ENCODE data around the gene NPAS3. TPM values are rescaled to one million over a fixed set of nuclear protein-coding genes. Genes with fewer than 3 reads are reported as not detected.

NPAS3 gene
- total and polyA plus RNA-seq, 2 of the 13 experiments (the other 11 are each of a cell fraction or from before 2014, with no cell fraction given) = not detected

GRCh38 chr14:33851366-33851765 is 912.7 kb downstream of the NPAS3 start:
- FAIRE-seq (no peak), DNase-seq (ENCODE audit: low spot score) (no peak), ATAC-seq (no peak)
- no peaks in the 10 kb centered on the region for H3K9me3 ChIP-seq (ENCODE audit: low read length)
- H3K4me2 ChIP-seq (ENCODE audit: low read depth, low read length) = peak overlapping the region; percentile 43; the same call in 1 of the 2 replicates
- ChIA-PET POLR2A (no interaction called here), CTCF (ENCODE audit: low intra/inter-chr PET ratio, low total read pairs) (interaction anchor here (3.7 kb wide), 1 partner anchor 247 kb away, joined by 92 read pairs; no protein-coding TSS in a partner anchor)
- in situ Hi-C loops (cut with HindIII; ENCODE audit: extremely low pct_ligation_motif_present, low pct_unique_long_range_greater_than_20kb) = no loop called here
- no TSS peak for BruUV-seq (replicated peaks)
- intact Hi-C loops (cut with micrococcal nuclease; ENCODE audit: unreplicated experiment) = no loop called here
- TF ChIP-seq ZNF207 (IDR thresholded peaks at IDR 0.05; ENCODE audit: borderline replicate concordance) (0 out of 2 replicates have a peak, but pooled peaks have one; percentile 51), MNT (IDR thresholded peaks at IDR 0.05) (no peak)
- H3K36me3 ChIP-seq (replicated peaks in 1 of 2; ENCODE audit: control insufficient read depth in 1 of 2, insufficient read depth in 2 of 2, low read length in 2 of 2) = no peaks in the 10 kb centered on the region
- peaks cover 0 to 4% of the 10 kb centered on the region in 2 experiments; a peak in 1 of 5 replicates for H3K27me3 ChIP-seq (ENCODE audit: control insufficient read depth in 1 of 2, insufficient read depth in 2 of 2, low read length in 2 of 2)
- H2AFZ ChIP-seq (ENCODE audit: low read length) = peak overlapping the region; percentile 3
- no peaks in the 10 kb centered on the region for H3K79me2 ChIP-seq (ENCODE audit: insufficient read depth, low read length)
- no peak overlapping the region for H3K4me3 ChIP-seq (replicated peaks in 1 of 3; ENCODE audit: insufficient read depth in 1 of 3, low read depth in 2 of 3, low read length in 3 of 3)
- 27% methylated on average over 6 of the region's 6 CpGs for WGBS (ENCODE audit: low lambda C conversion rate)
- H3K9ac ChIP-seq (ENCODE audit: insufficient read depth, low read depth, low read length) = no peak overlapping the region
- no peak overlapping the region for H3K27ac ChIP-seq (ENCODE audit: extremely low read length, insufficient read depth, low read length)
- H3K4me1 ChIP-seq (ENCODE audit: insufficient read depth, low read length) = peaks cover 4% of the 10 kb centered on the region; the same call in 1 of the 2 replicates
- no peaks in the 10 kb centered on the region for H4K20me1 ChIP-seq (ENCODE audit: insufficient read depth, low read length)

GRCh38 chr14:33851931-33852330 is 913.3 kb downstream of the NPAS3 start:
- 41% methylated on average over 5 of the region's 5 CpGs for WGBS (ENCODE audit: low lambda C conversion rate)
- H3K36me3 ChIP-seq (replicated peaks in 1 of 2; ENCODE audit: control insufficient read depth in 1 of 2, insufficient read depth in 2 of 2, low read length in 2 of 2) = no peaks in the 10 kb centered on the region
- H4K20me1 ChIP-seq (ENCODE audit: insufficient read depth, low read length) = no peaks in the 10 kb centered on the region
- no peak overlapping the region for H3K4me3 ChIP-seq (replicated peaks in 1 of 3; ENCODE audit: insufficient read depth in 1 of 3, low read depth in 2 of 3, low read length in 3 of 3)
- ATAC-seq (no peak), FAIRE-seq (no peak), DNase-seq (ENCODE audit: low spot score) (no peak)
- intact Hi-C loops (cut with micrococcal nuclease; ENCODE audit: unreplicated experiment) = no loop called here
- peaks cover 4% of the 10 kb centered on the region; the same call in 1 of the 2 replicates for H3K4me1 ChIP-seq (ENCODE audit: insufficient read depth, low read length)
- no peaks in the 10 kb centered on the region for H3K9me3 ChIP-seq (ENCODE audit: low read length)
- no TSS peak for BruUV-seq (replicated peaks)
- no peak overlapping the region for H2AFZ ChIP-seq (ENCODE audit: low read length)
- POLR2A ChIA-PET = no interaction called here
- CTCF ChIA-PET (ENCODE audit: low intra/inter-chr PET ratio, low total read pairs) = no interaction called here
- TF ChIP-seq SPEN (CRISPR knock-in tag; IDR thresholded peaks at IDR 0.05; ENCODE audit: low read depth) (no peak), ZSCAN25 (CRISPR knock-in tag; IDR thresholded peaks at IDR 0.05) (no peak), AGO2 (optimal IDR thresholded peaks at IDR 0.05; ENCODE audit: low read depth, low read length) (no peak), NKX3-1 (CRISPR knock-in tag; IDR thresholded peaks at IDR 0.05) (no peak), ZNF501 (CRISPR knock-in tag; IDR thresholded peaks at IDR 0.05) (no peak), ZNF570 (CRISPR knock-in tag; IDR thresholded peaks at IDR 0.05; ENCODE audit: borderline replicate concordance) (no peak), FOXK2 (IDR thresholded peaks at IDR 0.05) (no peak), ZSCAN5A (CRISPR knock-in tag; IDR thresholded peaks at IDR 0.05; ENCODE audit: borderline replicate concordance) (no peak), CREM (IDR thresholded peaks at IDR 0.05) (no peak), CREM (CRISPR knock-in tag; IDR thresholded peaks at IDR 0.05) (no peak), ZNF775 (CRISPR knock-in tag; IDR thresholded peaks at IDR 0.05; ENCODE audit: borderline replicate concordance) (no peak), DPF2 (CRISPR knock-in tag; IDR thresholded peaks at IDR 0.05; ENCODE audit: borderline replicate concordance, low read depth) (no peak), ZNF788 (CRISPR knock-in tag; IDR thresholded peaks at IDR 0.05; ENCODE audit: borderline replicate concordance) (no peak), NR2F6 (IDR thresholded peaks at IDR 0.05) (no peak), NR2F6 (CRISPR knock-in tag; IDR thresholded peaks at IDR 0.05) (no peak)
- no peak overlapping the region for H3K9ac ChIP-seq (ENCODE audit: insufficient read depth, low read depth, low read length)
- in situ Hi-C loops (cut with HindIII; ENCODE audit: extremely low pct_ligation_motif_present, low pct_unique_long_range_greater_than_20kb) = no loop called here
- H3K79me2 ChIP-seq (ENCODE audit: insufficient read depth, low read length) = no peaks in the 10 kb centered on the region
- H3K27me3 ChIP-seq (ENCODE audit: control insufficient read depth in 1 of 2, insufficient read depth in 2 of 2, low read length in 2 of 2) = peaks cover 0 to 8% of the 10 kb centered on the region in 2 experiments; a peak in 1 of 5 replicates
- no peak overlapping the region for H3K27ac ChIP-seq (ENCODE audit: extremely low read length, insufficient read depth, low read length)
- H3K4me2 ChIP-seq (ENCODE audit: low read depth, low read length) = no peak overlapping the region

Measured in HepG2 (cell line).